Measurements from ENCODE around the gene LCN6.

GRCh38 chr9:136713550-136713949 is 34.8 kb downstream of the LCN6 start:
- TF ChIP-seq CTCF (IDR thresholded peaks at IDR 0.05) (no peak), POLR2AphosphoS5 (IDR thresholded peaks at IDR 0.05; ENCODE audit: insufficient read depth in 1 of 2, low read depth in 1 of 2) (no peak), POLR2A (IDR thresholded peaks at IDR 0.05) (no peak)
